Subcutaneous abdominal adipose tissue (tissue), 5 donors: ENCODE data around the gene EMC10.
A peak's percentile ranks its signal among the peaks of the same experiment; 100 is the strongest.

ENCODE experiments used
- H3K27ac ChIP-seq: one replicate; pipeline ENCODE4 v1.7.0; 2013; ENCODE audit warnings: low read depth, mild to moderate bottlenecking, inconsistent platforms, low read length, moderate library complexity
- H3K27me3 ChIP-seq, 5 donors: one replicate each; pipeline ENCODE4 v1.7.0; 2013; ENCODE audit warnings: low read length in 5 of 5, inconsistent platforms in 1 of 5; ENCODE audit not compliant: control insufficient read depth in 5 of 5, insufficient read depth in 4 of 5
- H3K36me3 ChIP-seq, 5 donors: one replicate each; pipeline ENCODE4 v1.7.0; 2013; ENCODE audit warnings: low read length in 5 of 5; ENCODE audit not compliant: control insufficient read depth in 5 of 5, insufficient read depth in 5 of 5
- H3K4me1 ChIP-seq, 5 donors: one replicate each; pipeline ENCODE4 v1.7.0; 2013; ENCODE audit warnings: low read length in 5 of 5, mild to moderate bottlenecking in 3 of 5, moderate library complexity in 1 of 5; ENCODE audit not compliant: control insufficient read depth in 5 of 5, insufficient read depth in 5 of 5
- H3K4me3 ChIP-seq, 5 donors: one replicate each; pipeline ENCODE4 v1.7.0; 2013; ENCODE audit warnings: low read length in 5 of 5, low read depth in 1 of 5
- H3K9ac ChIP-seq, 5 donors: one replicate each; pipeline ENCODE4 v1.7.0; 2013; ENCODE audit warnings: low read length in 5 of 5, mild to moderate bottlenecking in 4 of 5, moderate library complexity in 3 of 5
- H3K9me3 ChIP-seq, 5 donors: one replicate each; pipeline ENCODE4 v1.7.0; 2013; ENCODE audit warnings: low read length in 5 of 5; ENCODE audit not compliant: control insufficient read depth in 5 of 5
- donor health status: healthy.
- donor health status: healthy.
- donor health status: healthy.
- donor health status: healthy.
- donor health status: healthy.

Gene EMC10

GRCh38 chr19:50476224-50476906 lies at the start of gene EMC10, which contains the start of gene GARIN5A:
TSS of gene EMC10 (plus strand) at chr19:50476507. CDS start at chr19:50476545, 38 bp downstream.
TSS of gene GARIN5A (minus strand) at chr19:50476848. CDS start at chr19:50476388, 460 bp downstream.
- H3K9ac ChIP-seq, result peak within 1 kb of the TSS; percentile 76 to 95 (median 81)
- H3K4me3 ChIP-seq, result peak within 1 kb of the TSS; percentile 69 to 98 (median 93)
- H3K36me3 ChIP-seq, result peaks cover 0 to 30% (median 25%) of the 10 kb centered on the region in 5 donors
- H3K9me3 ChIP-seq, result no peaks in the 10 kb centered on the region
- peaks cover 3 to 21% (median 16%) of the 10 kb centered on the region in 5 donors for H3K4me1 ChIP-seq
- no peak within 1 kb of the TSS for H3K27ac ChIP-seq
- no peaks in the 10 kb centered on the region for H3K27me3 ChIP-seq

DNA sequence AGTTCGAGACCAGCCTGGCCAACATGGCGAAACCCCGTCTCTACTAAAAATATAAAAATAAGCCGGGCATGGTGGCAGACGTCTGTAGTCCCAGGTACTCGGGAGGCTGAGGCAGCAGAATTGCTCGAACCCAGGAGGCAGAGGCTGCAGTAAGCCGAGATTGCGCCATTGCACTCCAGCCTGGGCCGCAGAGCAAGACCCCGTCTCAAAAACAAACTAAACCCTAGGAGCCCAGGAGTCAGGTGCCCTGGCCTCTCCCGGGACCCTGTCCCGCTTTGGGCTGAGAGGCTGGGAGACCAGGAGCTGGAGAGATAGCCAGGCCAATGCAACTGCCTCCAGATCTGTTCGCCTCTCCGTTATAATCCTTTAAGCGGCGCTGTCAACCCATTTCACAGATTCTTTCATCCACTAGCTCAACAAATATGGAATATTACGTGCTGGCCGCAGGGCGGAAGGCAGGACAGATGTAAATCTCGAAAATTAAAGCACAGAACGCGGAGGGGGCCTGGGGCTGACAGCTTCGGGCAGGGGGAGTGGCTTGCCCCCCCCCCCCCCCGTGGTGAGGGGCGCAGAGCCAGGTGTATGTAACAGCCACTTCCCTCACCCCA lies 48.9 kb upstream of the EMC10 start:
- Histone ChIP-seq H3K9ac (no peak overlapping the region), H3K4me3 (peak overlapping the region in 3 of 5 donors; percentile 39 to 57 (median 47)), H3K36me3 (no peaks in the 10 kb centered on the region), H3K4me1 (peaks cover 2 to 28% (median 20%) of the 10 kb centered on the region in 5 donors), H3K27ac (no peak overlapping the region), H3K27me3 (peaks cover 3 to 24% (median 10%) of the 10 kb centered on the region in 5 donors), H3K9me3 (no peaks in the 10 kb centered on the region)

GRCh38 chr19:50427997-50428425 lies 48.3 kb upstream of the EMC10 start:
- Histone ChIP-seq H3K27me3 (peaks cover 7 to 29% (median 12%) of the 10 kb centered on the region in 5 donors), H3K9ac (peak overlapping the region in 2 of 5 donors; percentile 41 to 52), H3K4me1 (peaks cover 2 to 29% (median 20%) of the 10 kb centered on the region in 5 donors), H3K9me3 (no peaks in the 10 kb centered on the region), H3K4me3 (peak overlapping the region in 4 of 5 donors; percentile 36 to 57 (median 43)), H3K36me3 (no peaks in the 10 kb centered on the region), H3K27ac (no peak overlapping the region)

DNA sequence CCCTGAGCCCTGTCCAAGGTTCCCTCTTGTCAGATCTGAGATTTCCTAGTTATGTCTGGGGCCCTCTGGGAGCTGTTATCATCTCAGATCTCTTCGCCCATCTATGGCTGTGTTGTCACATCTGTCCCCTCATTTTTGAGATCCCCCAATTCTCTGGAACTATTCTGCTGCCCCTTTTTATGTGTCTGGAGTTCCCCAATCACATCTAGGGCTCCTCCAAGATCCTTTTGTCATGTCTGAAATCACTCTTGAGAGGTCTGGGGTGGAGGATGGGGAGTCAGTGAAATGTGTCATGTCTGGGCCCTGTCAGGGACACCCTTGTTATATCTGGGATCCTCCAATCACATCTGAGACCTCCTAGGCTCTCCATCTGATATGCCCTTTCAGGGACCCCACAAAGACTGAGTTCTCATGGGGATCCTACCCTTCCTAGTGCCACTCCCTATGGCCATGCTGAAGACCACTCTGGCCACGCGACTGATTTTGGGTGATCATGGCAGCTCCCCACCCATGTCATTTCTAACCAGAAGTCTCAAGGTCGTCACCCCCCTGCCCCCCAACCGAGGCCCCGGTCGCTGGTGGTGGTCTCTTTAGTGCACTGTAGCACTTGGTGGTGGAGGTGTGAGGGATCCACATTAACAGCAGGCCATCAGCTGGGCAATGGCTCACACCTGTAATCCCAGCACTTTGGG lies 47.4 kb upstream of the EMC10 start:
- Histone ChIP-seq H3K9me3 (no peaks in the 10 kb centered on the region), H3K27ac (no peak overlapping the region), H3K4me1 (peaks cover 2 to 29% (median 20%) of the 10 kb centered on the region in 5 donors), H3K36me3 (no peaks in the 10 kb centered on the region), H3K27me3 (peaks cover 11 to 32% (median 15%) of the 10 kb centered on the region in 5 donors), H3K9ac (peak overlapping the region in 1 of 5 donors; percentile 52), H3K4me3 (no peak overlapping the region)

GRCh38 chr19:50430888-50431342 lies 45.4 kb upstream of the EMC10 start:
- Histone ChIP-seq H3K27ac (no peak overlapping the region), H3K9ac (peak overlapping the region in 3 of 5 donors; percentile 44 to 78 (median 75)), H3K4me3 (peak overlapping the region; percentile 63 to 79 (median 70)), H3K4me1 (peaks cover 2 to 29% (median 20%) of the 10 kb centered on the region in 5 donors), H3K9me3 (no peaks in the 10 kb centered on the region), H3K27me3 (peaks cover 15 to 39% (median 22%) of the 10 kb centered on the region in 5 donors), H3K36me3 (no peaks in the 10 kb centered on the region)

- H3K27me3 ChIP-seq, result peaks cover 15 to 42% (median 22%) of the 10 kb centered on the region in 5 donors
- H3K36me3 ChIP-seq, result no peaks in the 10 kb centered on the region
- H3K27ac ChIP-seq, result no peak overlapping the region
- peaks cover 2 to 29% (median 20%) of the 10 kb centered on the region in 5 donors for H3K4me1 ChIP-seq
- H3K9ac ChIP-seq, result peak overlapping the region in 3 of 5 donors; percentile 44 to 78 (median 75)
- peak overlapping the region; percentile 63 to 79 (median 70) for H3K4me3 ChIP-seq
- no peaks in the 10 kb centered on the region for H3K9me3 ChIP-seq
Measured at GRCh38 chr19:50431343-50432220, 44.7 kb upstream of the EMC10 start.

- H3K9ac ChIP-seq, result peak within 1 kb of the TSS in 3 of 5 donors; percentile 66 to 78 (median 75)
- peaks cover 15 to 42% (median 22%) of the 10 kb centered on the region in 5 donors for H3K27me3 ChIP-seq
- H3K4me1 ChIP-seq, result peaks cover 2 to 29% (median 20%) of the 10 kb centered on the region in 5 donors
- no peaks in the 10 kb centered on the region for H3K9me3 ChIP-seq
- peak within 1 kb of the TSS; percentile 57 to 73 (median 65) for H3K4me3 ChIP-seq
- no peaks in the 10 kb centered on the region for H3K36me3 ChIP-seq
- no peak within 1 kb of the TSS for H3K27ac ChIP-seq
Measured at GRCh38 chr19:50432221-50433028, 43.9 kb upstream of the EMC10 start, which contains the start of gene MYBPC2. TSS of gene MYBPC2 (plus strand) at chr19:50432892. CDS start at chr19:50432954, 62 bp downstream.

DNA sequence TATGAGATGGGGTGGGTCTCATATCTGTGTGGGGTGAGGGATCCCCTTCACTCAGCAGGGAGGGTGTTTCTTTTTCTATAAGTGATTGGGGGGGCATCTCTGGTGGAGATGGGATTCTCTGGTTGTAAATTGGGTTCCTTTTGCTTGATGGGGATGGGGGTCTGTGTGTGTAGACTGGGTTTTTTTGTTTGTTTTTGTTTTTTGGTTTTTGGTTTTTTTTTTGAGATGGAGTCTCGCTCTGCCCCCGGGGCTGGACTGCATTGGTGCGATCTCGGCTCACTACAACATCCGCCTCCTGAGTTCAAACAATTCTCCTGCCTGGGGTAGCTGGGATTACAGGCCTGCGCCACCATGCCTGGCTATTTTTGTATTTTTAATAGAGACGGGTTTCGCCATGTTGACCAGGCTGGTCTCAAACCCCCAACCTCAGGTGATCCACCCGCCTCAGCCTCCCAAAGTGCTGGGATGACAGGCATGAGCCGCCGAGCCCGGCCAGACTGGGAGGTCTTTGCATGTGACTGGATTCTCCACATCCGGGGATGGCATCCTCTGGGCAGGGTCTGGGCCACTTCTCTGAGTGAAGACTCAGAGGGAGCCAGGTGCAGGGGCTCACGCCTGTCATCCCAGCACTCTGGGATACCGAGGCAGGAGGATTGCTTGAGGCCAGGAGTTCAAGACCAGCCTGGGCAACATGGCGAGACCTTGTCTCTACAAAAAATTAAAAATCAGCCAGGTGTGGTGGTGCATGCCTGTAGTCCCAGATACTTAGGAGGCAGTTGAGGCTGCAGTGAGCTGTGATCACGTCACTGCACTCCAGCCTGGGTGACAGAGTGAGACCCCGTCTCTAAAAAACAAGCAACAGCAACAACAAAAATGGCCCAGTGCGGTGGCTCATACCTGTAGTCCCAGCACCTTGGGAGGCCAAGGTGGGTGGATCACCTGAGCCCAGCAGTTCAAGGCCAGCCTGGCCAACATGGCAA lies 42.8 kb upstream of the EMC10 start:
- Histone ChIP-seq H3K4me3 (no peak overlapping the region), H3K27me3 (peaks cover 11 to 38% (median 22%) of the 10 kb centered on the region in 5 donors), H3K27ac (no peak overlapping the region), H3K4me1 (peaks cover 2 to 19% (median 12%) of the 10 kb centered on the region in 5 donors), H3K36me3 (no peaks in the 10 kb centered on the region), H3K9me3 (no peaks in the 10 kb centered on the region), H3K9ac (no peak overlapping the region)
